HEK293 (cell line): Measurements from ENCODE around the gene PUM1.

Experiments
- HOXA7 ChIP-seq: sonication (generic); formaldehyde crosslinking; IDR thresholded peaks from 2 replicates; pipeline ENCODE4 v1.8.1; 2022; ENCODE audit warnings: missing genetic modification reagents, borderline replicate concordance
- MEIS1 ChIP-seq: sonication (generic); formaldehyde crosslinking; IDR thresholded peaks from 2 replicates; pipeline ENCODE4 v1.8.1; 2022; ENCODE audit warnings: missing genetic modification reagents, mild to moderate bottlenecking, borderline replicate concordance
- SETDB1 ChIP-seq: IDR thresholded peaks from one replicate; pipeline ENCODE4 v1.6.1; 2017; ENCODE audit warnings: mild to moderate bottlenecking, low read length, moderate library complexity, mixed read lengths; ENCODE audit not compliant: insufficient read length
- ZBTB20 ChIP-seq: fragments of 450-650 bp; formaldehyde crosslinking; IDR thresholded peaks from 2 replicates; pipeline ENCODE4 v1.5.1; 2016; ENCODE audit warnings: missing biosample characterization, missing genetic modification characterization
- ZFHX2 ChIP-seq: fragments of 450-650 bp; formaldehyde crosslinking; conservative IDR thresholded peaks from 2 replicates; pipeline ENCODE4 v1.5.1; 2016; ENCODE audit warnings: missing biosample characterization, missing genetic modification characterization
- ZNF37A ChIP-seq: fragments of 450-650 bp; IDR thresholded peaks from 2 replicates; pipeline ENCODE4 v1.5.1; 2018; ENCODE audit warnings: missing biosample characterization, missing genetic modification characterization
- ZNF433 ChIP-seq: fragments of 450-650 bp; formaldehyde crosslinking; IDR thresholded peaks from 2 replicates; pipeline ENCODE4 v1.5.1; 2016; ENCODE audit warnings: missing biosample characterization, missing genetic modification characterization, low read depth
- ZNF623 ChIP-seq: fragments of 450-650 bp; formaldehyde crosslinking; IDR thresholded peaks from 2 replicates; pipeline ENCODE4 v1.5.1; 2016; ENCODE audit warnings: missing biosample characterization, missing genetic modification characterization
- ZNF747 ChIP-seq: fragments of 450-650 bp; formaldehyde crosslinking; IDR thresholded peaks from 2 replicates; pipeline ENCODE4 v1.5.1; 2016; ENCODE audit warnings: missing biosample characterization, missing genetic modification characterization
- ZNF830 ChIP-seq: fragments of 450-650 bp; IDR thresholded peaks from 2 replicates; pipeline ENCODE4 v1.5.0; 2018; ENCODE audit warnings: missing biosample characterization, missing genetic modification characterization, low read depth, mild to moderate bottlenecking, moderate library complexity
- TF ChIP-seq, protein P1 (sequence below): fragments of 450-650 bp; formaldehyde crosslinking; IDR thresholded peaks from 2 replicates; pipeline ENCODE4 v1.5.1; 2016; ENCODE audit warnings: missing biosample characterization, missing genetic modification characterization
- TF ChIP-seq, protein P2 (sequence below): fragments of 450-650 bp; formaldehyde crosslinking; IDR thresholded peaks from 2 replicates; pipeline ENCODE4 v1.5.1; 2017; ENCODE audit warnings: missing biosample characterization, missing genetic modification characterization
- TF ChIP-seq, protein P3 (sequence below): fragments of 450-650 bp; formaldehyde crosslinking; IDR thresholded peaks from 2 replicates; pipeline ENCODE4 v1.5.1; 2016; ENCODE audit warnings: missing biosample characterization, missing genetic modification characterization

DNA sequence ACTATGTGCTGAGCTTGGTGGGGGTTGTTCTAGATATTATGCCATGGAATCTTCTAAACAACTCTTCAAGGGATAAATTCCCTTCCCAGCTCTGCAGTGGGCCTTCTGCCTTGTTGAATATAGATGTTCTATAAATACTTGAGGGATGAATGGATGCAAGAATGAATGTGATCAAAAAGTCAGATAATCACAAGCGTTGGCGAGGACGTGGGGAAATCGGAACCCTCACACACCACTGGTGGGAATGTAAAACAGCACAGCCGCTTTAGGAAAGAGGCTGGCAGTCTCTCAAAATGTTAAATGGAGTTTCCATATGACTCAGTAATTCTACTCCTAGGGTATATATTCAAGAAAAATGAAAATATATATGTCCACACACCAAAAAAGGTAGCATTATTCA, 176.0 kb downstream of the PUM1 start:
- TF ChIP-seq, protein P1, sequence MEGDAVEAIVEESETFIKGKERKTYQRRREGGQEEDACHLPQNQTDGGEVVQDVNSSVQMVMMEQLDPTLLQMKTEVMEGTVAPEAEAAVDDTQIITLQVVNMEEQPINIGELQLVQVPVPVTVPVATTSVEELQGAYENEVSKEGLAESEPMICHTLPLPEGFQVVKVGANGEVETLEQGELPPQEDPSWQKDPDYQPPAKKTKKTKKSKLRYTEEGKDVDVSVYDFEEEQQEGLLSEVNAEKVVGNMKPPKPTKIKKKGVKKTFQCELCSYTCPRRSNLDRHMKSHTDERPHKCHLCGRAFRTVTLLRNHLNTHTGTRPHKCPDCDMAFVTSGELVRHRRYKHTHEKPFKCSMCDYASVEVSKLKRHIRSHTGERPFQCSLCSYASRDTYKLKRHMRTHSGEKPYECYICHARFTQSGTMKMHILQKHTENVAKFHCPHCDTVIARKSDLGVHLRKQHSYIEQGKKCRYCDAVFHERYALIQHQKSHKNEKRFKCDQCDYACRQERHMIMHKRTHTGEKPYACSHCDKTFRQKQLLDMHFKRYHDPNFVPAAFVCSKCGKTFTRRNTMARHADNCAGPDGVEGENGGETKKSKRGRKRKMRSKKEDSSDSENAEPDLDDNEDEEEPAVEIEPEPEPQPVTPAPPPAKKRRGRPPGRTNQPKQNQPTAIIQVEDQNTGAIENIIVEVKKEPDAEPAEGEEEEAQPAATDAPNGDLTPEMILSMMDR = no peak
- TF ChIP-seq ZNF37A (tag by site-specific recombination) = no peak
- no peak for TF ChIP-seq ZNF747 (tag by site-specific recombination)
- no peak for TF ChIP-seq SETDB1
- TF ChIP-seq ZNF623 (tag by site-specific recombination) = no peak
- TF ChIP-seq ZBTB20 (tag by site-specific recombination) = no peak
- TF ChIP-seq MEIS1 = no peak
- no peak for TF ChIP-seq ZFHX2 (tag by site-specific recombination)
- TF ChIP-seq HOXA7 (CRISPR knock-in tag) = no peak
- TF ChIP-seq ZNF830 (tag by site-specific recombination) = no peak
- TF ChIP-seq, protein P2, sequence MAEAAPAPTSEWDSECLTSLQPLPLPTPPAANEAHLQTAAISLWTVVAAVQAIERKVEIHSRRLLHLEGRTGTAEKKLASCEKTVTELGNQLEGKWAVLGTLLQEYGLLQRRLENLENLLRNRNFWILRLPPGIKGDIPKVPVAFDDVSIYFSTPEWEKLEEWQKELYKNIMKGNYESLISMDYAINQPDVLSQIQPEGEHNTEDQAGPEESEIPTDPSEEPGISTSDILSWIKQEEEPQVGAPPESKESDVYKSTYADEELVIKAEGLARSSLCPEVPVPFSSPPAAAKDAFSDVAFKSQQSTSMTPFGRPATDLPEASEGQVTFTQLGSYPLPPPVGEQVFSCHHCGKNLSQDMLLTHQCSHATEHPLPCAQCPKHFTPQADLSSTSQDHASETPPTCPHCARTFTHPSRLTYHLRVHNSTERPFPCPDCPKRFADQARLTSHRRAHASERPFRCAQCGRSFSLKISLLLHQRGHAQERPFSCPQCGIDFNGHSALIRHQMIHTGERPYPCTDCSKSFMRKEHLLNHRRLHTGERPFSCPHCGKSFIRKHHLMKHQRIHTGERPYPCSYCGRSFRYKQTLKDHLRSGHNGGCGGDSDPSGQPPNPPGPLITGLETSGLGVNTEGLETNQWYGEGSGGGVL (tag by site-specific recombination) = no peak
- TF ChIP-seq, protein P3, sequence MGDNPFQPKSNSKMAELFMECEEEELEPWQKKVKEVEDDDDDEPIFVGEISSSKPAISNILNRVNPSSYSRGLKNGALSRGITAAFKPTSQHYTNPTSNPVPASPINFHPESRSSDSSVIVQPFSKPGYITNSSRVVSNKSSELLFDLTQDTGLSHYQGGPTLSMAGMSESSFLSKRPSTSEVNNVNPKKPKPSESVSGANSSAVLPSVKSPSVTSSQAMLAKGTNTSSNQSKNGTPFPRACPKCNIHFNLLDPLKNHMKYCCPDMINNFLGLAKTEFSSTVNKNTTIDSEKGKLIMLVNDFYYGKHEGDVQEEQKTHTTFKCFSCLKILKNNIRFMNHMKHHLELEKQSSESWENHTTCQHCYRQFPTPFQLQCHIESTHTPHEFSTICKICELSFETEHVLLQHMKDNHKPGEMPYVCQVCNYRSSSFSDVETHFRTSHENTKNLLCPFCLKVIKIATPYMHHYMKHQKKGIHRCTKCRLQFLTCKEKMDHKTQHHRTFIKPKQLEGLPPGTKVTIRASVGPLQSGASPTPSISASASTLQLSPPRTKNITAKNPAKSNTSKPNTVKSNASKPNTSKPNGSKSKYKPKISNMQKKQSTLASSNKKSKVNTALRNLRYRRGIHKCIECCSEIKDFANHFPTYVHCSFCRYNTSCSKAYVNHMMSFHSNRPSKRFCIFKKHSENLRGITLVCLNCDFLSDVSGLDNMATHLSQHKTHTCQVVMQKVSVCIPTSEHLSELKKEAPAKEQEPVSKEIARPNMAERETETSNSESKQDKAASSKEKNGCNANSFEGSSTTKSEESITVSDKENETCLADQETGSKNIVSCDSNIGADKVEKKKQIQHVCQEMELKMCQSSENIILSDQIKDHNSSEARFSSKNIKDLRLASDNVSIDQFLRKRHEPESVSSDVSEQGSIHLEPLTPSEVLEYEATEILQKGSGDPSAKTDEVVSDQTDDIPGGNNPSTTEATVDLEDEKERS = no peak
- no peak for TF ChIP-seq ZNF433 (tag by site-specific recombination)
